Fibroblast of villous mesenchyme (primary cell): ENCODE results near the gene SPANXN4. TPM values are rescaled to one million over a fixed set of nuclear protein-coding genes. Genes with fewer than 3 reads are reported as not detected.

Source experiments
- DNase-seq: peaks from one replicate; pipeline ENCODE4 v3.0.0-alpha.2; 2010; ENCODE audit warnings: low read depth
- H3K4me3 ChIP-seq: 2 replicates; pipeline ENCODE4 v1.5.1; 2011; ENCODE audit warnings: low read depth, mild to moderate bottlenecking, low read length
- CTCF ChIP-seq: IDR thresholded peaks from 2 replicates; pipeline ENCODE4 v1.5.1; 2012; ENCODE audit warnings: low read depth, mild to moderate bottlenecking, low read length; ENCODE audit not compliant: insufficient read depth
- total RNA-seq: library from RNA; depleted of rRNA; stranded (reverse); fragments of >200 nt; gene quantifications from 2 replicates; pipeline ENCODE4 v1.2.3, GENCODE V29; 2012

The SPANXN4 gene, protein sequence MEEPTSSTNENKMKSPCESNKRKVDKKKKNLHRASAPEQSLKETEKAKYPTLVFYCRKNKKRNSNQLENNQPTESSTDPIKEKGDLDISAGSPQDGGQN
- not detected in 2 replicates for total RNA-seq

DNA sequence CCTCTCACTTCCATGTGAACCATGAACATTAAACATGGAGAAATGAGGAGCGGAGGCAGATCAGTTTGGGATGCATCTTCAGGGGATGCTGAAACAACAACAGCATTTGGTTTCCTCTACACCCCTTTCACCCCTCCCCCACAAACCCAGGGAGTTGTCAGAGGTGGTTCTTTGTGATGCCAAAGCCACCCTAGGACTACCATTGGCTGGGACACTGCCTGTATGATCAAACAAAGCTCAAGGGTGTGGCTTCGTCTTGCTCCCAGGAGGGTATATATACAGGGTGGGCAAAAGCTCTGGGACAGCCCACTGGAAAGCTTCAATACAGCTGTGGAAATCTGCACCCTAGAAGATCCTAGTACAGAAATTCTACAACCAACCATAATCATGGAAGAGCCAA lies at the start of gene SPANXN4:
TSS of gene SPANXN4 (plus strand) at position 301 of the 400 bp plus-strand sequence. CDS start at position 388, 87 bp downstream.
- no peak for DNase-seq
- no peak within 1 kb of the TSS for H3K4me3 ChIP-seq
- TF ChIP-seq CTCF = no peak

DNA sequence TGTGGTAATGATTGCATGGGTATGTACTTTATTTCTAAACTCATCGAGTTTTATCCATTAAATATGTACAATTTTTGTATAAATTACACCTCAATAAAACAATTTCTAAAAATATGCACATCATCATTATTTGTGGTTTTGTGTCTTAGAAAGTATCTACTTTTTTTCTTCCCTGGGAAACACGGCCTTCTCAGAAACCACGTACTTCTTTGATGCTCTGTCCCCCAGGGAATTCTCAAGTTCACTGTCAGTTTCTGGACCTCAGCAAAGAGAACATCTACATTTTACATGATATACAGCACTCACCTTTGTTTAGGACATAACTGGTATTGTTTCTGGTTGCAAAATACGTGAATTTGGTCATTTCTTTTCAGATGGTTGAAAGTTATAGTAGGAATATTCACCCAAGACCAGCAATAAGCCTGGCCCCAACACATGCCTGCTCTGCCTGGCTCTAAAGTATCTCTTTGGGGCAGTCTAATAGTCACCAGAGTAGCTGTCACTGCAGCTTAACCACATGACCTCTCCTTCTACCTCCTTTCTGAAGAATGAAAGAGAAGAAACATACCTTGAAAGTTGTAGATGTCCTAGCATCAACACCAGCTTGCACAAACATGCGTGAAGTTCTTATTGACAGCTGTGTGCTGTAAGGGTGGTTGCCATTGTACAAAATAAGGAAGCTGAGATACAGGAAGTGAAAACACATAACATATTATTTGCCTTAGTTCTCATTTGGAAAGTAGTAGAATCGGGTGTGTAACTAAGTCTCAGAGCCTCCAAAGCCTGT lies 48.4 kb upstream of the SPANXN4 start:
- no peak for TF ChIP-seq CTCF
- no peak for DNase-seq
- H3K4me3 ChIP-seq = no peak overlapping the region

DNA sequence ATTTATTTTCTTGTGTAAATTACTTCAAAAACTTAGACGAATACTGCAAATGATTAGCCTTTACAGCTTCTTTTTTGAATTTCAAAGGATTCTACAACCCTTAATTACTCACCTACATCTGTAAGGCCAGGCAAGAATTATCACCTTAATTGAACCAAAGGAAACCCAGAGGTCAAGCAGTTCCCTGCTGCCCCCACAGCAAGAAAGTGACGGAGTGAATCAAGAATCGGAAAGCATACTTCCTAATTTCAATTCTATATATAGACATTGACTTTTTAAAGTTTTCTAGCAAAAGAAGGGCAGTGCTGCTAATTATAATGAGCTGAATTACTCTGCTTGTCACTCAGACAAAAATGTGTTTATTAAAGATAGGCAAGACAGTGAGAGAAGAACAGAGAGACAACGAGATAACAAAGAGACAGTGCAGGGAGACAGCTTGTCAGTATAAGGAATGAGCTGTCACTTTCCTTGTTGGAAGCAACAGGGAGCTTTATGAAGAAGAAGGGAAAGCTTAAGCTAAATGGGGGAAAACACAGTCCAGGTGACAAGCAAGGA lies 47.5 kb upstream of the SPANXN4 start:
- no peak for TF ChIP-seq CTCF
- DNase-seq = no peak
- no peak overlapping the region for H3K4me3 ChIP-seq

- no peak for DNase-seq
- no peak overlapping the region for H3K4me3 ChIP-seq
- TF ChIP-seq CTCF = no peak
Measured at GRCh38 chrX:142982679-142983078, 43.0 kb upstream of the SPANXN4 start.

DNA sequence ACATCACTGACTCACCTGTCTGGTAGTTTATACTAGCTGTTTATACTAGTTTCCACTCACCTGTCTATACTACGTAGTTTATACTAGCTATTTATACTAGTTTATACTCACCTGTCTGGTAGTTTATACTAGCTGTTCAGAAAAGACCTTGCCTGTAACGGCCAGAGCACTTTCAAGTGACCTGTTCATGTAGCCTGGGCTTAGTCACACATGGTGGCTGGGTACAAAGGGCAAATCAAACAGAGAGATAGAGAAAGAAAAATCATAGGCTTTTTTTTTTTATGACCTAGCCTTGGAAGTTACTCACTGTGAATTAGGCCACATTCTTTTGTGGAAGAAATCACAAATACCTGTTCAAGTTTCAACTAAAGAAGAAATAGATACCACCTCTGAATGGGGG lies 30.7 kb upstream of the SPANXN4 start:
- no peak overlapping the region for H3K4me3 ChIP-seq
- TF ChIP-seq CTCF = no peak
- DNase-seq = no peak

GRCh38 chrX:142998447-142999198 lies 27.1 kb upstream of the SPANXN4 start:
- DNase-seq = no peak
- no peak for TF ChIP-seq CTCF
- no peak overlapping the region for H3K4me3 ChIP-seq
